Astrocyte of the spinal cord (primary cell): ENCODE results near the gene ABLIM2.

Source experiments
- DNase-seq: peaks from one replicate; pipeline ENCODE4 v3.0.0; 2011; ENCODE audit warnings: low read depth, low spot score
- H3K4me3 ChIP-seq: 2 replicates; pipeline ENCODE4 v1.5.1; 2011; ENCODE audit warnings: low read depth, mild to moderate bottlenecking, low read length, moderate library complexity
- in situ Hi-C: cut with HindIII; loops from 2 replicates; pipeline ENCODE4 v1.10.0; 2017; ENCODE audit warnings: low sequenced_read_pairs
- TF ChIP-seq, protein P1 (sequence below): IDR thresholded peaks from 2 replicates; pipeline ENCODE4 v1.5.1; 2012; ENCODE audit warnings: low read depth, mild to moderate bottlenecking, low read length, inconsistent platforms

Gene ABLIM2

DNA sequence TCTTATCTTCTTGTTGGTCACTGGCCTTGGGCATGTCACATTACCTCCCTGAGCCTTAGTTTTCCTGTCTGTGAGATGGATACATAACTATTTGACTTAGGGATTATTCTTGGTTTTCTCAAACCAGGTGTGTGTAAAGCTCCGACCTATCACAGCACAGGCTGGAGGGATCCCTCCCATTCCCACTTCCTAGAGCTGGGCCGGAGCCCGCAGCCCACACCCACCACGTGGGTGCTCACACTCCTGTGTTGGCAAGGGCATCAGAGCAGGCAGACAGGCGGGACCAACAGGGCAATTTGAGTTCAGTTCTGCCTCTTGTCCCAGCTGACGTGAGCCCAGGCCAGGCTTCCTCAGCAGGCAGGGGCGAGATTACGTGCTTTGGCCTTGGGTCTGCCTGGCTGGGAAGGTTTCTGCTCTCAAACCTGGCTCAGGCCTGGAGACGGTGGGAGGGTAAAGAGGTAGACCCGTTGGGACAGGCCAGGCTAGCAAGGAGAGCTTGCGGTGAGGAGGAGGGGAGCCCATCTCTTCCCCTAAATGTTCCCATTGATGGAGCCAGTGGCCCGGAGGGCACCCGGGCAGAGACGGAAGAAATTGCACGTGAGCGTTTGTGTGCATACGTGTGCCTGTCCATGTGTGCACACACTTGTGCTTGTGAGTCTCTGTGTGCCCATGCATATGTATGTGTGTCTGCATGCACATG is 39.7 kb upstream of the ABLIM2 start:
- TF ChIP-seq, protein P1, sequence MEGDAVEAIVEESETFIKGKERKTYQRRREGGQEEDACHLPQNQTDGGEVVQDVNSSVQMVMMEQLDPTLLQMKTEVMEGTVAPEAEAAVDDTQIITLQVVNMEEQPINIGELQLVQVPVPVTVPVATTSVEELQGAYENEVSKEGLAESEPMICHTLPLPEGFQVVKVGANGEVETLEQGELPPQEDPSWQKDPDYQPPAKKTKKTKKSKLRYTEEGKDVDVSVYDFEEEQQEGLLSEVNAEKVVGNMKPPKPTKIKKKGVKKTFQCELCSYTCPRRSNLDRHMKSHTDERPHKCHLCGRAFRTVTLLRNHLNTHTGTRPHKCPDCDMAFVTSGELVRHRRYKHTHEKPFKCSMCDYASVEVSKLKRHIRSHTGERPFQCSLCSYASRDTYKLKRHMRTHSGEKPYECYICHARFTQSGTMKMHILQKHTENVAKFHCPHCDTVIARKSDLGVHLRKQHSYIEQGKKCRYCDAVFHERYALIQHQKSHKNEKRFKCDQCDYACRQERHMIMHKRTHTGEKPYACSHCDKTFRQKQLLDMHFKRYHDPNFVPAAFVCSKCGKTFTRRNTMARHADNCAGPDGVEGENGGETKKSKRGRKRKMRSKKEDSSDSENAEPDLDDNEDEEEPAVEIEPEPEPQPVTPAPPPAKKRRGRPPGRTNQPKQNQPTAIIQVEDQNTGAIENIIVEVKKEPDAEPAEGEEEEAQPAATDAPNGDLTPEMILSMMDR, result no peak
- DNase-seq, result no peak
- H3K4me3 ChIP-seq, result no peak overlapping the region
- in situ Hi-C loops, result no loop called here

GRCh38 chr4:8197521-8197920 is 38.9 kb upstream of the ABLIM2 start:
- TF ChIP-seq, protein P1, result no peak
- in situ Hi-C loops, result no loop called here
- DNase-seq, result no peak
- H3K4me3 ChIP-seq, result no peak overlapping the region

DNA sequence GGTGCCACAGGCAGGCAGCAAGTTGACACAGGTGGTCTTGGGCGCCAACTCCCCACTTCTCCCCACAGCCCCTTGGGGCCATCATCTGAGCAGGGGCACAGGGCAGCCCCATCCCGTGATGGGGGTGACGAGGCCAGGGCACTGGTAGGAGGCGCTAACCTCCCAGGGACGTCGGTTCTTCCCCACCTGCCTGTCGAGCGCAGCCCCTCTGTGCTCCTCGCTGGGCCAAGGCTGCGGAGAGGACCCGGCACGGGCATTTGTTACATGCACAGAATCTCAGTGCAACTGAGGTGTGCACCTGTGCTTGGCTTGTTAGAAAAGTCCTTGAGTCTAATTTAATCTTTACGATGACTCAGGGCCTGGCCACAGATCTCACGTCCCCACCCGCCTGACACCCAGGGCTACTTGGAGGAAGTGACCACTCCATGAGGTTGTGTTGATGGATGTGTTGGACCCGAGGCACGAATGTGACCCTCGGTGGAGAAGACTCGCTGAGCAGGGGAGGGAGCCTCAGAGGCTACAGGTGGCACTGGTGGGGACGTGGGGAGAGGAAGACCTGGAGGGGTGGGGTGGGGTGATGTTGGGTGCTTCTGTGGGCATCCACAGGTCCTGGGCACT is 37.3 kb upstream of the ABLIM2 start:
- TF ChIP-seq, protein P1, result no peak
- H3K4me3 ChIP-seq, result no peak overlapping the region
- in situ Hi-C loops, result no loop called here
- DNase-seq, result no peak

DNA sequence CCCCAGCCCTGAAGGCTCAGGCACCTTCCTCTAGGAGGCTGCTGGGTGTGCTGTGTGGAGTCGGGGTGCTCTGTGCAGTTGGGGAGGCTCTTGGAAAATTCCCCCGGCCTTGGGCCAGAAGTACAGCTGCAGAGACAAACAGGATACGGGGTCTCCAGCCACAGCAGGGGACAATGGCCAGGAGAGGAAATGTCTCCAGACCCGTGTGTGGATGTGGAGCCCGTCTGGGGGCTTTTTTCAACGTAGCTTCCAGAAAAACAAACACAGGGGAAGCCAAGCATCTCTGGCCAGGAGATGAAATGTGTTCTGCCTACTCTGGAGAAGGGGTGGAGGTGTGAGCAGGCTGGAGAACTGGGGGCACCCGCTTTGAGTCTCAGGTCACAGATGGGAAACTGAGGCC is 36.8 kb upstream of the ABLIM2 start:
- in situ Hi-C loops, result no loop called here
- TF ChIP-seq, protein P1, result no peak
- no peak overlapping the region for H3K4me3 ChIP-seq
- DNase-seq, result no peak

DNA sequence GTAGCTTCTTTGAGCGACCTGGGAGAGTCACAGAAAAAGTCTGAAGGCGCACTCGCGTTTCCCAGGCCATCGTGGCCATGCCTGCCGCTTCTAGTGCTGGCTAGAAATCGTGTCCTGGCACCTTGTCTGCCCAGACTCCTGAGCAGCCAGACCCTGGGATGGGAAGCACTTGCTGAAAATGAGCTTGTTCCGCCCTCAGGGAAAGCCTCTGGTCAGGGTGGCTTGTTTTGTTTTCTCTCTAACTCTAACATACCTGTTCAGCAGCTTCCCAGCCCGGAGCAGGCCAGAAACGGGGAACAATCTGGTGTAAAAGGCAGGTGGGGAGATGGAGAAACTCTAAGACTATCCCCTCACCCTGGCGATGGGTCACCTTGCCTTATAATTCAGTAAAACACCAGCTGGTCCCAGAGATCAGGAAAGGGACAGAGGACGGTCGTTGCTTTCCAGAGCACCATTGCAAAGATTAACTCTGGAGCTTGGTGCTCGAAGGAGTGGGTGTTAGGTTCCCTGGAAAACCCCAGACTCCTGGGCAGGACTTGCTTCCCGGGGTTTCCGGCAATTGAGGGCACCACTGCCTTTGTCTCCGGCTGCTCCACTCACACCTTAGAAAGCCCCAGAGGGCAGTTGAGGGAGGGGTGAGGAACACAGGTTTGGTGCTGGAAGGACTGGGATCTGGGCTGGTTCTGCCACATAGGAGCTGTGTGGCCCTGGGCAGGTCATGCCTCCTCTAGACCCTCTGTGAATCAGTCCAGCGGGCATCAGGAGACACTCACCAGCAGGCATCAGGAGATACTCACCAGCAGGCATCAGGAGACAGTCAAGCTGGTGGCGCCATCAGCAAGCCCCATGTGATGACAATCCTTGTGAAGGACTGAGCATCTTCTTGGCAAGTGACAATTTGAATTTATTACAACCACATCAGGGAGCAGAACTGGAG is 36.0 kb upstream of the ABLIM2 start:
- TF ChIP-seq, protein P1, result no peak
- no peak overlapping the region for H3K4me3 ChIP-seq
- no peak for DNase-seq
- in situ Hi-C loops, result no loop called here
